GM21717 (cell line): ENCODE data around the gene YBX2.

Experiments used
- ATAC-seq: cut with Tn5 transposase; IDR thresholded peaks from one replicate; pipeline ENCODE4 v1.9.1; 2021; ENCODE audit warnings: mild to moderate bottlenecking, moderate library complexity; ENCODE audit not compliant: unreplicated experiment

The YBX2 gene

GRCh38 chr17:7304179-7304578 is 9.7 kb upstream of the YBX2 start:
- ATAC-seq: no peak

DNA sequence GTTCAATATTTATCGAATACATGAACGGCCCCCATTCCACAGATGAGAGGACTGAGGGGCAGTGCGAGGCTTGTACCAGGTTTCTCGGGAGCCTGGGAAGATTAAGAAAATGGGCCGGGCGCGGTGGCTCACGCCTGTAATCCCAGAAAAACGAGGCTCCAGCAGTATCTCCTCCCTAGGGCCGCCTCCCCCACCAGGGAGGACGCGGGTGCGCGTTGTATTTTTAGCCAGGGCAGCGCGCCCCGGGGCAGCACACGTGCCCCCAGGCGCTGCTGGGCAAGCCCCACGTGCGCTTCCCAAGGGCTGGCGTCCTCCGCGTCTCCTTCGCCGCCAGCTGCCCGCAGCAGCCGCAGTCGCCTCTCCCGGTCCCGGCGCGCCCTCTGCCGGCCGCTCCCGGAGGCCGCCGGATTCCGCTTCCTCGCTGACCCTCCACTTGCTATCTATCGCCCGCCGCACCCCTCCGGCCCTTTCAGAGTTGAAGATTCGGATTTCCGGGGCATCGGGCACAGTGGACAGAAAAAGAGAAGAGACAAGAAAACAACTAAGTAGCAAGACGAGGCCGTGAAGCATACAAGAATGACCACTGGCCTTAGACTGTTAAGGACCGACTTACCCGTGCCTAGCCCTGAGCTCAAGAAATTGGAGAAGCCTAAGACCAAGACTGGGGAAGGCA is 1.9 kb upstream of the YBX2 start:
- no peak for ATAC-seq

DNA sequence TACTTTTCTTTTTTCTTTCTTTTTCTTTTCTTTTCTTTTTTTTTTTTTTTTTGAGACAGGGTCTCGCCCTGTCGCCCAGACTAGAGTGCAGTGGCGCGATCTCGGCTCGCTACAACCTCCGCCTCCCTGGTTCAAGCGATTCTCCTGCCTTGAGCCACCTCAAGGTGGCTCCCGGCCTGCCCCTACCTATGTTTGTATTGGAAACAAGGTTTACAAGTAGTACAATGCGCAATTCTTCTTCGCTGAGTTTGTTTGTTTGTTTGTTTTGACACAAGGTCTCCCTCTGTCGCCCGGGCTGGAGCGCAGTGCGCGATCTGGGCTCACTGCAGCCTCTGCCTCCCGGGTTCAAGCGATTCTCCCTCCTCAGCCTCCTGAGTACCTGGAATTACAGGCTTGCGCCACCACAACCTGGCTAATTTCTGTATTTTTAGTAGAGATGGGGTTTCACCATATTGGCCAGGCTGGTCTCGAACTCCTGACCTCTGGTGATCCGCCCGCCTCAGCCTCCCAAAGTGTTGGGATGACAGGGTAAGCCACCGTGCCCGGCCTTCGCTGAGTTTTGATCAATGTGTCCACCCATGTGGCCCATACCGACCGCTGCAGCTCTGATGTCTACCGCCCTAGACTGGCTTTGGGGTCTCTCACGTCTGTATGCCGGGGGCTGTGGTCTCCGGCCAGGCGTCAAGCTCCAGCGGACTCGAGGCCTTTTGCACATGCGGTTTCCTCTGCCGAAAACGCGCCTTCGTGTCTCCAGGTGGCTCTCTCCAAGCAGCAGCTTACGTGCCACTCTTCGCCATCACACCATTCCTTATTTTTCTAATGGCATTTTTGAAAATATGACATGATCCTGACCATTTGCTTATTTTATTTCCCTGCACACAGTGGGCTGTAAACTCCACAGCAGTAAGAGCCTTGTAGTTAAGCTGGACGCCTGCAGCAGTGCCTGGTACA is 1.1 kb upstream of the YBX2 start:
- no peak for ATAC-seq

- ATAC-seq: no peak
These were observed 424 bp downstream of the YBX2 start for GRCh38 chr17:7293816-7294613.

- ATAC-seq: no peak
These were observed 1.3 kb downstream of the YBX2 start for GRCh38 chr17:7293159-7293558.

- ATAC-seq: no peak
These were observed 1.7 kb downstream of the YBX2 start for GRCh38 chr17:7292729-7293128.

DNA sequence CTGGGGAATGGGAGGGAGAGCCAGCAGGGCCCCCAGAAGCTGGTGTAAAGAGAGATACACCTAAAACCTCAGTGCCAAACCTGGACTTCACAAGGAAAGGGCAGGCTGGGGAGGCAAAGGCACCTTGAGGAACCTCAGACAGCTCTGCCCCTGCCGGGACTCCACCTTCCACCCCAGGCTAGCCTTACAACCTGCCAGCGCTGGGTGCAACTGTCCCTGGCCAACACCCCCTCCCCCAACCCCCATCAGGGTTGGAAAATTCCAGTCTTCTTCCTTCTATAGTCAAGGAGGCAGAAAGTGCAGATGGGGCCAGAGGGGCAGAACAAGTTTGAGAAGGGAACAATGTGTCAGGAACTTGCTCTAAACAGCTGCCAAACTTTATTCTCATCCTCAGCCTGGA is 2.2 kb downstream of the YBX2 start:
- ATAC-seq: no peak

DNA sequence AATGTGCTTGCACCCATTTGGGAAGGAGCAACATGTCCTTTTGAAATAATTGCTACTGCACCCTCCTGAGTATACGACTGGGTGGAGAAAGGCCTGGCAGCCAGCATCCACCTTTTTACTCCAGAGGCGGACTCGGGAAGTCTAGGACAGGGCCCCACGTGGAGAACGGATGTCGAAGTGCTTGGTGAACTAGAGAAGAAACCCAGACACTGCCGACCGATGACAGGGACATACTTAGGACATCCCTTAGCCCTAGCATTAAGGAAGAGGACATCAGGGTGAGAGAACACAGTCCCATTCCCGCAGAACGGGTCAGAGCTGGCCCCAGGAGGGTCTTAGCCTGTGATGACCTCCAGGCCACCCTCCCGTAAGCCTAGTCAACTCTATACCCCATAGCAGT is 3.8 kb downstream of the YBX2 start:
- no peak for ATAC-seq

DNA sequence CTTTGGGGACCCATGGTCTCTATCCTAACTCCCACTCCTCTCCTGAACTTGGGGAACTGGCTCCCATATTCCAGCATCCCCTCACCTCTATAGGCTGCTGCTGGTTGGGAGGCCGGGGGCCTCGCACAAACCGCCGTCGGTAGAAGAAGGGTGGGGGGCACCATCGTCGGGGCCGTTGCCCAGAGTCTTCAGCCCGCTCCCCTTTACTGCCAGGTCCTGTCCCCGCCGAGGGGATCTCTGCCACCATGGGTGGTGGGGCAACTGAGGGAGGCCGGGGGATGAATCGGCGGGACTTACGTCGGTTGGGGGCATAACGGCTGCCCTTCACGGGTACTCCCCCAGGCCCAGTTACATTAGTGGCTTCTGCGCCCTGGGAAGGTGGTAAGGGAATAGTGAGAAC is 4.3 kb downstream of the YBX2 start:
- ATAC-seq: no peak

GRCh38 chr17:7289256-7290032 is 5.0 kb downstream of the YBX2 start:
- ATAC-seq: no peak

GRCh38 chr17:7285679-7286078 is 8.8 kb downstream of the YBX2 start:
- no peak for ATAC-seq

DNA sequence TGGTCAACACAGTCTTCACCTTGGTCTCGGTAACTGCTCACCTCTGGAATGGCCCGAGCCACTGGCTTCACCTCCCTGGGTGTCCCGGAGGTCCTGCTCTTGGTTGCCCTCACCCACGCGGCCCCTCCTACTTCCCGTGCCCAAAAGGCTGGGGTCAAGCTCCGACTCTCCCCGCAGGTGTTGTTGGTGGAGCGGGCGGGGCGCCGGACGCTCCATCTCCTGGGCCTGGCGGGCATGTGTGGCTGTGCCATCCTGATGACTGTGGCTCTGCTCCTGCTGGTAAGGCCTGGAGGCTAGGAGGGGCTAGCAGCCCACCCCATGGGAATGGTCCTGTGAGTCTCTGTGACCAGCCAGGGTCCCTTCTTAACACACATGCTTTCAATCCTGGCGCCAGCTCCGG is 9.5 kb downstream of the YBX2 start:
- no peak for ATAC-seq

- ATAC-seq: no peak
These were observed 10.8 kb downstream of the YBX2 start for GRCh38 chr17:7283471-7284216.

GRCh38 chr17:7282752-7283321 is 11.6 kb downstream of the YBX2 start:
- ATAC-seq: no peak

GRCh38 chr17:7281953-7282751 is 12.3 kb downstream of the YBX2 start:
- ATAC-seq: no peak

GRCh38 chr17:7281074-7281952 is 13.1 kb downstream of the YBX2 start, which contains the start of gene SLC2A4:
Gene SLC2A4, plus strand, starts transcription at chr17:7281718. Its CDS starts 217 bp downstream, at chr17:7281935.
- peak; percentile 69 for ATAC-seq

DNA sequence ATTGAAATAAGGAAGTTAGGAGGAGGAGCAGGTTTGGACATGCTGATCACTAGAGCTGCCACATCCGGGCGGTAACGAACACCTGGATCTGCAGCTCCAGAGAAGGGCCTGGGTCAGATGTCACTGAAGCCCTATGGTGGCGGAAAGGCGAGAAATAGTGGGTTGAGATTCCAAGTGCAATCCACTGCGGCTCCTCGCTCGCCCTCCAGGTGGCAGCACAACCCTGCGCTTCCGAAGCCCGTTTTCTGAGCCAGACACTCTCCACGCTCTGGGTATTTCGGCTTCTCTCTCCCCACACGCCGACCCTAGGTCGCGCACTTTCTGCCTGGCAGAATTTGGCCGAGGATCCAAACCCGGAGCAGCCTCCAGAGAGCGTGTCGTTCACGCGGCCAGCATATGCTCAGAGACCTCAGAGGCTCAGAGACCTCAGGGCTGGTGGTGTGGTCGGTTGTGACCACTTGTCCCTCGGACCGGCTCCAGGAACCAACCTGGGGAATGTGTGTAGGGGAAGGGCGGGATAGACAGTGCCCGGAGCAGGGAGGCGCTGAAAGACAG is 13.8 kb downstream of the YBX2 start:
- peak; percentile 44 for ATAC-seq
